AG04450 (cell line): Measurements from ENCODE around the gene GAB1. TPM values are rescaled to one million over a fixed set of nuclear protein-coding genes. Genes with fewer than 3 reads are reported as not detected.

Experiments used
- CTCF ChIA-PET: fragments of 300-600, 350-600 bp; formaldehyde crosslinking; extraction: SDS; loops from one replicate; lab custom pipeline; 2022; ENCODE audit warnings: antibody characterized with exemption, inconsistent platforms; lab: Charles Lee
- POLR2A ChIA-PET: fragments of 350-600 bp; formaldehyde crosslinking; extraction: SDS; loops from one replicate; lab custom pipeline; 2021; ENCODE audit warnings: antibody characterized with exemption, inconsistent platforms; lab: Yijun Ruan, JAX
- DNase-seq: peaks from one replicate; pipeline ENCODE4 v3.0.0-alpha.2; 2011; ENCODE audit warnings: low read depth, low spot score
- H3K27ac ChIP-seq: one replicate; pipeline ENCODE4 v1.5.1; 2012; ENCODE audit warnings: low read depth, low read length, control low read depth
- H3K27me3 ChIP-seq: one replicate; pipeline ENCODE4 v1.6.0; 2012; ENCODE audit warnings: low read length; ENCODE audit not compliant: control insufficient read depth, insufficient read depth
- H3K4me3 ChIP-seq: 2 replicates; pipeline ENCODE4 v1.5.1; 2011; ENCODE audit warnings: mild to moderate bottlenecking, low read depth, low read length, control low read depth
- H3K9me3 ChIP-seq: 2 replicates; pipeline ENCODE4 v1.5.1; 2012; ENCODE audit warnings: low read length; ENCODE audit not compliant: control insufficient read depth, insufficient read depth
- polyA plus RNA-seq: library from polyadenylated mRNA; depleted of rRNA; stranded (reverse); fragments of >200 nt; gene quantifications from 2 replicates; pipeline ENCODE4 v1.2.3, GENCODE V29; 2011
- TF ChIP-seq, protein P1 (sequence below): IDR thresholded peaks from 2 replicates; pipeline ENCODE4 v1.5.1; 2011; ENCODE audit warnings: low read depth, low read length, control low read depth, inconsistent platforms

Gene GAB1
- polyA plus RNA-seq, 1 experiment = 13.8 TPM

DNA sequence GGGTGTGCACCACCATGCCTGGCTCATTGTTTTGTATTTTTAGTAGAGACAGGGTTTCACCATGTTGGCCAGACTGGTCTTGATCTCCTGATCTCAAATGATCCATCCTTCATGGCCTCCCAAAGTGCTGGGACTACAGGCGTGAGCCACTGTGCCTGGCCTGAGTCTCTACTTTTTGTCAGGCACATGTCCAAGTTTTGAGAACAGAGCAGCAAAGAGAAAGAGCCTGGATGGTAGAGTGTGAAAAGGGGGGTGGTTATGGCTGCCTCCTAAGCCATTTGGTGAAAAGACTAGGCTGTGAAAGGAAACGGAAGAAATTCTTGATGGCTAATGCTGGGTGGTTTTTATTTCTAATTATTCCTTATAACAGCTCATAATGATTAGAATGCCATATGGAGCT, 63.4 kb downstream of the GAB1 start:
- Histone ChIP-seq H3K27me3 (no peaks in the 10 kb centered on the region), H3K4me3 (no peak overlapping the region), H3K9me3 (no peaks in the 10 kb centered on the region), H3K27ac (no peak overlapping the region)
- TF ChIP-seq, protein P1, sequence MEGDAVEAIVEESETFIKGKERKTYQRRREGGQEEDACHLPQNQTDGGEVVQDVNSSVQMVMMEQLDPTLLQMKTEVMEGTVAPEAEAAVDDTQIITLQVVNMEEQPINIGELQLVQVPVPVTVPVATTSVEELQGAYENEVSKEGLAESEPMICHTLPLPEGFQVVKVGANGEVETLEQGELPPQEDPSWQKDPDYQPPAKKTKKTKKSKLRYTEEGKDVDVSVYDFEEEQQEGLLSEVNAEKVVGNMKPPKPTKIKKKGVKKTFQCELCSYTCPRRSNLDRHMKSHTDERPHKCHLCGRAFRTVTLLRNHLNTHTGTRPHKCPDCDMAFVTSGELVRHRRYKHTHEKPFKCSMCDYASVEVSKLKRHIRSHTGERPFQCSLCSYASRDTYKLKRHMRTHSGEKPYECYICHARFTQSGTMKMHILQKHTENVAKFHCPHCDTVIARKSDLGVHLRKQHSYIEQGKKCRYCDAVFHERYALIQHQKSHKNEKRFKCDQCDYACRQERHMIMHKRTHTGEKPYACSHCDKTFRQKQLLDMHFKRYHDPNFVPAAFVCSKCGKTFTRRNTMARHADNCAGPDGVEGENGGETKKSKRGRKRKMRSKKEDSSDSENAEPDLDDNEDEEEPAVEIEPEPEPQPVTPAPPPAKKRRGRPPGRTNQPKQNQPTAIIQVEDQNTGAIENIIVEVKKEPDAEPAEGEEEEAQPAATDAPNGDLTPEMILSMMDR = no peak
- CTCF ChIA-PET = interaction anchor here (0.7 to 1.8 kb wide), 5 partner anchors 12 to 207 kb away, joined by 3 to 5 read pairs (median 4); no protein-coding TSS in a partner anchor
- DNase-seq = no peak
- POLR2A ChIA-PET = no interaction called here

DNA sequence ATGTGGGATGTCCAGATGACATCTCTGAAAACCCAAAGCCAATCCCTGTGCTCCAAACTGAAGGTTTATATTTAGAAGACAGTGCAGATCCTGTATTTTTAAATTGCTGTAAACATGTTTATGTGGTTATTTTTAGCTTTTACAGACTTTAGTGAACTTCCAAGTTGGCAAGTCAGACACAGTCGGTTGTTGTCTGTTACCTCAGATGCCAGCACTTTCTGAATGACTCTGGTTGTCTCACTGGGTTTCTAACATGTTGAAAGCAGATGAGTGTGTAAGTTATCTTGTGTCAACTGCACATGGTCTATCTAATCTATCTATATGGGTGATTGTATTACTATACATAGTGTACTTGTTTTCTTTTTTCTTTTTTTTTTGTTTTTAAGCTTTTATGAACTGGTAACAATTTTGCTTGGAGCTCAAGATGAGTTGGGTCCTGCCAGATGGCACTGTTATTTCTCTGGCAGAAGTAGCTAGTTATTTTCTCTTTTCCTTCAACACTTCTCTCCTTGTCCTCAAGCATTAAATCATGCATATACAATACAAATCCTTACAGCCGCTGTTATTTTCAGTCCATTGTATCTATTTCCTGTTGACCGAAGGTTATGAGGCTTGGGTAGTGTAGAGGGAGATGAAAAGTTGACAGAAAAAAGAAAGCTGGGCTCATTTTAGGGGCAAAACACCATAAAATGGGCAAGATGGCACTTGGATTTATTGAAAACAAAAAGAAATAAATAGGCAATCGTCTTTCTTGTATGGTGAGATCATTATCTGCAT, 66.3 kb downstream of the GAB1 start:
- Histone ChIP-seq H3K4me3 (no peak overlapping the region), H3K27me3 (no peaks in the 10 kb centered on the region), H3K9me3 (no peaks in the 10 kb centered on the region), H3K27ac (no peak overlapping the region)
- ChIA-PET CTCF (interaction anchor here (0.6 kb wide), 1 partner anchor 27 kb away, joined by 3 read pairs; no protein-coding TSS in a partner anchor), POLR2A (no interaction called here)
- TF ChIP-seq, protein P1 = no peak
- DNase-seq = no peak

DNA sequence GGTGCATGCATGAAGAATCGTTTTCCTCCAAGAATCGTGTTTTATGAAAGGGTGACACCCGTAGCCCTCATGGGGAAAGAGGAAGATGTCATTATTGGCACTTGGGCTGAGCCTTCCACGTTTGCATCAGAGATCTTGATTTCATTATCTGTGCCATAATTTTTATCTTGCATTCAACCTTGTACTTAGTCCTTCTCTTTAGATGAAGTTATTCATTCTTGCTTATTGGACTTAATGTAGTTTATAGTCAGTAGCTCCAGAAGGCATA, 66.8 kb downstream of the GAB1 start:
- no peaks in the 10 kb centered on the region for H3K27me3 ChIP-seq
- no peak overlapping the region for H3K27ac ChIP-seq
- ChIA-PET CTCF (interaction anchor here (0.6 kb wide), 1 partner anchor 28 kb away, joined by 3 read pairs; no protein-coding TSS in a partner anchor), POLR2A (no interaction called here)
- TF ChIP-seq, protein P1 = no peak
- no peaks in the 10 kb centered on the region for H3K9me3 ChIP-seq
- no peak overlapping the region for H3K4me3 ChIP-seq
- DNase-seq = no peak

DNA sequence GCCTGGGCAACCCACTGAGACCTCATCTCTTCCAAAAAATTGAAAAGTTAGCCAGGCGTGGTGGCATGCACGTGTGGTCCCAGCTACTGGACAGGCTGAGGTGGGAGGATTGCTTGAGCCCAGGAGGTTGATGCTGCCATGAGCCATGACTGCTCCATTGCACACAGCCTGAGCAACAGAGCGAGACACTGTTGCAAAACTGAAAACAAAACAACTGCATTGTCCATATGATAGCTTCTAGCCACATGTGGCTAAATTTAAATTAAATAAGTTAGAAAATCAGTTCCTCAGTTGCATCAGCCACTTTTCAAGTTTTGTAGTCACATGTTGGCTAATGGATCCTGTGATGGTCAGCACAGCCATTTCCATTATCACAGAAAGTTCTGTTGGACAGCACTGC, 67.9 kb downstream of the GAB1 start:
- Histone ChIP-seq H3K27me3 (no peaks in the 10 kb centered on the region), H3K27ac (no peak overlapping the region), H3K9me3 (no peaks in the 10 kb centered on the region), H3K4me3 (no peak overlapping the region)
- POLR2A ChIA-PET = no interaction called here
- TF ChIP-seq, protein P1 = no peak
- no peak for DNase-seq
- CTCF ChIA-PET = no interaction called here

DNA sequence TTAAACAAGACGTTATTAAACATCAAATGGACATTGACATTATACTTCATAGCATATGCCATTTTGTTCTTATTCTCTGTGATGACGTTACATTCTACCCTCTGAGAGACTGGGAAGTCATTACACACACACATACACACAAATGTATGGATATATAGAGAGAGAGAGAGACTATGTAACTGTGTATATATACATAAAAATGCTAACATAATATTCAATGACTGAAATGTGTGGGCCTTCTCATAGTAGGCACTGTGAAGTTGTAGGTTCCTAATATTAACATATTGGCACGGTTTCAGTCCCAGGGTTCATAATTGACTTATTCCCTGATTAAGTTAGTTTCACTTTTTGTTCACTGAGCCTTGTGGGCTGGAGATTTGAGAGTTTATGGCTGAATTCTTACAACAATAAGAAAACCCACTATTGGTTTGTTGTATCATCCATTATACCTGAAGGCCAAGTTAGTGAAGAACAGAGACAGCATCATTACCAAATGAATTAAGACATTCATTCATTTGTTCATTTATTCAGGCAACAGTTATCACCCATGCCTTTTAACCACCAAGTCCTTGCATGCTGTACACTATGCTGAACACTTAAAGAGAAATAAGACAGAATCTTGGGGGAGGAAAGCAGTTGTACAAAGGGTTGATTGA, 68.5 kb downstream of the GAB1 start:
- H3K27ac ChIP-seq = no peak overlapping the region
- H3K27me3 ChIP-seq = no peaks in the 10 kb centered on the region
- no peaks in the 10 kb centered on the region for H3K9me3 ChIP-seq
- POLR2A ChIA-PET = no interaction called here
- DNase-seq = no peak
- no peak overlapping the region for H3K4me3 ChIP-seq
- TF ChIP-seq, protein P1 = no peak
- CTCF ChIA-PET = no interaction called here
